ENCODE measurements around the gene GEMIN2. TPM values are rescaled to one million over a fixed set of nuclear protein-coding genes. Genes with fewer than 3 reads are reported as not detected.

GEMIN2 gene
- total and polyA plus RNA-seq, 12 donors, result 5.6 to 13.1 (median 7.9) TPM

DNA sequence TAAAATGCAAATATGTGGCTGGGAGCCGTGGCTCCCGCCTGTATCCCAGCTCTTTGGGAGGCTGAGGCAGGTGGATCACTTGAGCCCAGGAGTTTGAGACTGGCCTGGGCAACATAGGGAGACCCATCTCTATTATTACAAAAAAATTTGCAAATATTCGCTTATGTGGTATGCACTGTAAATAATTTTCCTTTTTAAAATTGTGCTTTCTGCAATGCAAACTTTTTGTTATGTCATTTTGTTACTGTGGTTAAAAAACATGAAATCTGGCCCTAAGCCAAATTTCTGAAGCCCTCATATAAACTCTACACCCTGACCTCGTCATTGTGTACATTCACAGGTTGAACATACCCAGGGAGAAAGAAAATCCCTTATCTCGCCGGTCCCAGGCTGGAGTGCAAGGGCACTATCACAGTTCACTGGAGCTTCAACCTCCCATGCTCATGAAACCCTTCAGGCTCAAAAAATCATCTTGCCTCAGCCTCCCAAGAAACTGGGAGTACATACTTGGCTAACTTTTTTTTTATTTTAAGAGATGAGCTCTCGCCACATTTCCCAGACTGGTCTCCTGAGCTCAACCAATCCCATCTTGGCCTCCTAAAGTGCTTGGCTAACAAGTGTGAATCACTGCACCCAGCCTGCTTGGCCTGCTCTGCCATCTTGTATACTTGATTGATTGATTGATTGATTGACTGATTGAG, 31.3 kb downstream of the GEMIN2 start:
- no peak for DNase-seq
- no peak for TF ChIP-seq CTCF (IDR thresholded peaks at IDR 0.05)
- no peak for ATAC-seq
- Histone ChIP-seq H3K9me3 (peaks cover 0 to 3% (median 0%) of the 10 kb centered on the region in 11 donors), H3K36me3 (peaks cover 0 to 83% (median 14%) of the 10 kb centered on the region in 9 donors), H3K4me3 (no peak overlapping the region), H3K27me3 (no peaks in the 10 kb centered on the region), H3K4me1 (no peaks in the 10 kb centered on the region), H3K27ac (no peak overlapping the region)
- intact Hi-C loops (cut with DNase I), result no loop called here
- WGBS, 2 donors, result 74 to 76% methylated on average over 7 of the region's 7 CpGs

GRCh38 chr14:39154594-39155189, 40.6 kb downstream of the GEMIN2 start:
- no peak overlapping the region for H3K27ac ChIP-seq
- no peaks in the 10 kb centered on the region for H3K9me3 ChIP-seq
- DNase-seq, result no peak
- peaks cover 0 to 100% (median 47%) of the 10 kb centered on the region in 9 donors for H3K36me3 ChIP-seq
- TF ChIP-seq CTCF (IDR thresholded peaks at IDR 0.05), result no peak
- no peak for ATAC-seq
- H3K27me3 ChIP-seq, result no peaks in the 10 kb centered on the region
- H3K4me1 ChIP-seq, result no peaks in the 10 kb centered on the region
- intact Hi-C loops (cut with DNase I), result no loop called here
- 91 to 96% methylated on average over 9 of the region's 9 CpGs for WGBS, 2 donors
- no peak overlapping the region for H3K4me3 ChIP-seq

DNA sequence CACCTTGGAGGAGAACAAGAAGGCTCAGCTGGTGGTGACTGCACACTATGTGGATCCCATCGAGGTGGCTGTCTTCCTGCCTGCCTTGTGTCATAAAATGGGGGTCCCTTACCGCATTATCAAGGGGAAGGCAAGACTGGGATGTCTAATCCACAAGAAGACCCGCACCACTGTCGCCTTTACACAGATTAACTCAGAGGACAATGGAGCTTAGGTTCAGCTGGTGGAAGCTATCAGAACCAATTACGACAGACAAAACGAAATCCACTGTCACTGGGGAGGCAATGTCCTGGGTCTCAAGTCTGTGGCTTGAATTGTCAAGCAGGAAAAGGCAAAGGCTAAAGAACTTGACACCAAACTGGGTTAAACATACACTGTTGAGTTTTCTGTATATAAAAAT, 43.4 kb downstream of the GEMIN2 start:
- intact Hi-C loops (cut with DNase I), result no loop called here
- H3K27ac ChIP-seq, result no peak overlapping the region
- DNase-seq, result no peak
- no peaks in the 10 kb centered on the region for H3K9me3 ChIP-seq
- no peaks in the 10 kb centered on the region for H3K4me1 ChIP-seq
- no peaks in the 10 kb centered on the region for H3K27me3 ChIP-seq
- TF ChIP-seq CTCF (IDR thresholded peaks at IDR 0.05), result no peak
- no peak overlapping the region for H3K4me3 ChIP-seq
- H3K36me3 ChIP-seq, result peaks cover 0 to 98% (median 32%) of the 10 kb centered on the region in 9 donors
- WGBS, 2 donors, result 93 to 96% methylated on average over 6 of the region's 6 CpGs
- no peak for ATAC-seq

GRCh38 chr14:39158222-39158858, 44.2 kb downstream of the GEMIN2 start:
- H3K36me3 ChIP-seq, result peaks cover 0 to 98% (median 24%) of the 10 kb centered on the region in 9 donors
- DNase-seq, result no peak

More at GRCh38 chr14:39158222-39158858, 44.2 kb downstream of the GEMIN2 start:
- intact Hi-C loops (cut with DNase I), result no loop called here
- WGBS, 2 donors, result 80 to 89% methylated on average over 6 of the region's 6 CpGs
- Histone ChIP-seq H3K4me1 (no peaks in the 10 kb centered on the region), H3K27me3 (no peaks in the 10 kb centered on the region), H3K9me3 (no peaks in the 10 kb centered on the region), H3K27ac (no peak overlapping the region), H3K4me3 (no peak overlapping the region)
- ATAC-seq, result no peak
- no peak for TF ChIP-seq CTCF (IDR thresholded peaks at IDR 0.05)
